ENCODE data around the gene TMCC2. TPM values are rescaled to one million over a fixed set of nuclear protein-coding genes. Genes with fewer than 3 reads are reported as not detected.

The TMCC2 gene
- total and polyA plus RNA-seq, 2 of the 4 experiments (the other 2 are of a cell fraction), result 2.0 to 4.2 TPM

DNA sequence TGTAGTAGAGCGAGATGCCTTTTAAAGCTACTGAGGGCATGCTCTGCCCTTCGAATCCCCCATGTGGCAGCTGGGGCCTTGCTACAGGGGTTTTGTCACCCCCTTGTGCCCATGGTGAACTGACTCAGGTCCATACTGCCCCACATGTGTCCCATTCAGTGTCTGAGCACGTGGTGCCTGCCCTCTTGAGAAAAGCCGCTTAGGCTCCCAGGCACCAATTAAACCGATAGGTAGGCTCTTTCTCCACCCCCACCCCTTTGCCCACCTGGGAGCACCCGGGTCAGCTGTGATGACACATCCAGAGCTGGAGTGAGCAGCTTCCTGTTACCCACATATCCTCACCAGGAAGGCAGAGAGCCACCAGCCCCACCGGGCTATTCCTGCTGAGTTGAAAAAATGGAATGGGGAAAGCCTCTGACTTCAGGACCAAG, 30.5 kb downstream of the TMCC2 start:
- dilution Hi-C loops (cut with HindIII; ENCODE audit: low sequenced_read_pairs, unreplicated experiment) (no loop called here), in situ Hi-C loops (cut with MboI; ENCODE audit: low sequenced_read_pairs) (loop anchor here (5.0 to 25.0 kb wide), 2 partner anchors 281 to 446 kb away; no protein-coding TSS in a partner anchor), intact Hi-C loops (cut with micrococcal nuclease) (no loop called here)
- Histone ChIP-seq H4K91ac (ENCODE audit: insufficient read depth, low read depth, low read length) (peak overlapping the region; percentile 19), H3K9me1 (ENCODE audit: insufficient read depth, low read length) (peaks cover 30% of the 10 kb centered on the region), H3K79me1 (ENCODE audit: low read depth in 1 of 2, low read length in 2 of 2) (peaks cover 0 to 20% of the 10 kb centered on the region in 2 experiments; a peak in 2 of 4 replicates), H3K4ac (ENCODE audit: low read depth, low read length) (peak overlapping the region; percentile 46; the same call in 1 of the 2 replicates), H4K20me1 (ENCODE audit: insufficient read depth, low read length) (no peaks in the 10 kb centered on the region), H3K27me3 (ENCODE audit: control insufficient read depth, insufficient read depth, low read length) (no peaks in the 10 kb centered on the region), H3K9ac (ENCODE audit: low read depth, low read length) (no peak overlapping the region), H3K4me1 (ENCODE audit: control insufficient read depth, insufficient read depth, low read length) (peaks cover 25% of the 10 kb centered on the region), H4K8ac (ENCODE audit: low read depth in 2 of 2, low read length in 2 of 2) (0 out of 4 replicates have a peak overlapping the region, but pooled peaks of 1 of the 2 experiments have one; percentile 80), H2BK120ac (ENCODE audit: low read depth, low read length) (peak overlapping the region; percentile 67; the same call in 1 of the 2 replicates), H3K9me3 (ENCODE audit: control insufficient read depth, insufficient read depth, low read length) (no peaks in the 10 kb centered on the region), H3K4me2 (ENCODE audit: low read depth, low read length) (no peak overlapping the region), H3K4me3 (ENCODE audit: insufficient read depth, low read depth, low read length) (no peak overlapping the region), H3K23ac (ENCODE audit: low read depth, low read length) (no peak overlapping the region), H3K36me3 (ENCODE audit: control insufficient read depth, insufficient read depth, low read length) (no peaks in the 10 kb centered on the region), H3K14ac (replicated peaks; ENCODE audit: low read depth, low read length) (peak overlapping the region; percentile 86; the same call in 1 of the 2 replicates), H2BK20ac (ENCODE audit: low read depth, low read length) (peak overlapping the region; percentile 31; the same call in 1 of the 2 replicates), H2AK9ac (replicated peaks; ENCODE audit: low read depth, low read length, poor library complexity) (peak overlapping the region; percentile 81), H2BK5ac (ENCODE audit: low read depth, low read length, poor library complexity, severe bottlenecking) (peak overlapping the region; percentile 19), H2AK5ac (ENCODE audit: low read depth, low read length) (peak overlapping the region; percentile 43; the same call in 1 of the 2 replicates), H3K18ac (ENCODE audit: low read depth, low read length) (peak overlapping the region; percentile 64; the same call in 1 of the 2 replicates), H3K56ac (ENCODE audit: extremely low read depth, insufficient read depth, low read length) (no peak overlapping the region), H2AFZ (replicated peaks; ENCODE audit: low read length, poor library complexity) (peak overlapping the region; percentile 71), H2BK15ac (ENCODE audit: low read depth, low read length) (no peak overlapping the region; the same call in 2 of the 3 replicates), H3K27ac (ENCODE audit: insufficient read depth, low read length) (no peak overlapping the region), H4K5ac (ENCODE audit: low read depth, low read length) (peak overlapping the region; percentile 51)
- TF ChIP-seq, protein P1, sequence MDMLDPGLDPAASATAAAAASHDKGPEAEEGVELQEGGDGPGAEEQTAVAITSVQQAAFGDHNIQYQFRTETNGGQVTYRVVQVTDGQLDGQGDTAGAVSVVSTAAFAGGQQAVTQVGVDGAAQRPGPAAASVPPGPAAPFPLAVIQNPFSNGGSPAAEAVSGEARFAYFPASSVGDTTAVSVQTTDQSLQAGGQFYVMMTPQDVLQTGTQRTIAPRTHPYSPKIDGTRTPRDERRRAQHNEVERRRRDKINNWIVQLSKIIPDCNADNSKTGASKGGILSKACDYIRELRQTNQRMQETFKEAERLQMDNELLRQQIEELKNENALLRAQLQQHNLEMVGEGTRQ (IDR thresholded peaks at IDR 0.05; ENCODE audit: low read depth, low read length), result no peak
- TF ChIP-seq POLR2A (IDR thresholded peaks at IDR 0.05; ENCODE audit: low read depth, low read length) (no peak), CHD1 (IDR thresholded peaks at IDR 0.05; ENCODE audit: low read depth, low read length) (no peak), MXI1 (IDR thresholded peaks at IDR 0.05; ENCODE audit: borderline replicate concordance, low read depth, low read length) (no peak), BHLHE40 (IDR thresholded peaks at IDR 0.05; ENCODE audit: low read depth, low read length) (no peak)
- ATAC-seq (ENCODE audit: low read depth) (no peak), DNase-seq (no peak)
- CTCF ChIA-PET, result interaction anchor here (0.6 to 1.9 kb wide), 2 partner anchors 15 to 48 kb away, joined by 3 to 6 read pairs; no protein-coding TSS in a partner anchor
- POLR2A ChIA-PET (ENCODE audit: unreplicated experiment), result interaction anchor here (0.6 kb wide), 1 partner anchor 877 kb away, joined by 3 read pairs; no protein-coding TSS in a partner anchor
- BruUV-seq (replicated peaks), result no TSS peak
- WGBS, 2 experiments (ENCODE audit: extremely low coverage in 2 of 2, insufficient read length in 1 of 2), result 91% methylated on average over 4 of the region's 7 CpGs; no CpG with 5 or more reads in 1 of the 2 experiments
